ENCODE data around the gene PLEKHA7.

The PLEKHA7 gene

DNA sequence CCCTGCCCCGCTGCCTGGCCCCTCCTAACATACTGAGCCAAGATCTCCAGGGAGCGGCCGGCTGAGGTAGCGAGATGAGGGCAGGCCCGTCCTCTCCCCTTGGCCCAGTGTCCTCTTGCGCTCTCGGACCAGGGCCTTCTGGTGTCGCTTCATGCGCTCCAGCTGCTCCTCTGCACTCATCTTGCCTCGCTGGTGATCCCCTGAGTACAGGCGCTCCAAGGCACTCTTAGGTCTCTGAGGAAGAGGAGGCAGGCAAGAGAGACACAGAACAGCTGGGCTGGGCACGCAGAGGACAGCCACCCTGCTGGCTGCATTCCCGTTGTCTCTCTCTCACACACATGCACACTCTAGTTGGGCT lies 225.2 kb downstream of the PLEKHA7 start:
- no peak for DNase-seq (ENCODE audit: low spot score)

DNA sequence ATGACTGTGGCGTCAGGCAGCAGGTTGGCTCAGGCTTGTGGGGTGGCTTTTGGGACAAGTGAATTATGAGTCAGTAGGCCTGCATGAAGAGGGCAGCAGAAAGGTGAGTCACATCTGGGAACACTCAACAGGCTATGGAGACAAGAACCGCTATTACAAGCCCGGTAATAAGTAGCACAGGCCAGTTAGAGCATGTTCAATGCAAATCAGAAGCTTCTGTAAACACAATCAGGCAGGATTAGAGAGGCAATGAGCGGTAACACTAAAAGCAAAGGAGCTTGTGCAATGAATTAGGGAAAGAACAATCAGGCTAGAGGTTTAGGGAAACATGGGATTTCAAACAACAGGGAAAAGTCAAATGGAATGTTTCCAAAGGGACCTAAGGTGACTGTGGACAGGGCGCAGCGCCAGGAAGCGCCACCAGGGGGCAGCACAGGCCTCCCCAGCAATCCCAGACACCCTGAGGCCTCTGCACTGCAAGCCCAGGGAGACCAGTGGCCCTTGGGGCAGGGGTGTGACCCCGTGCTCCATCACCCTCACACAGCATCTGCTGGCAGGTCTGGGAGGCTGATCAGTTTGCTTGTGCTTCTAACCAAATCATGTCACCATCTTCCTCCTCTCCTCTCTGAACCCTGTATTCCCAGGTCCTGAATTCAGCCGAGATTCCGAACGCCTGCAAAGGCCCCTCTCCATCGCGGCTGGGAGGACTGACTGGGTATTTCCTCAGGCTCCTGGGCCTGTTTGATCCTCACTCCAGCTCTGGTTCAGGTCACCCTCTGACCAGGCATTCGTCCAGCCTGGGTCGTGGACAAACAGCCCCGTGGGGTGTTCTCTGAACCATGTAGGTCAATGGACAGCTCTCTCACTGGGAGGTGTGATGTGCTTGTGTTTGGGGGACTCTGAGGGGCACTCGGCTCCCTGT lies 225.8 kb downstream of the PLEKHA7 start:
- DNase-seq (ENCODE audit: low spot score) = peak; percentile 89

- DNase-seq (ENCODE audit: low spot score) = no peak
These were observed 227.0 kb downstream of the PLEKHA7 start for GRCh38 chr11:16787035-16787742.

DNA sequence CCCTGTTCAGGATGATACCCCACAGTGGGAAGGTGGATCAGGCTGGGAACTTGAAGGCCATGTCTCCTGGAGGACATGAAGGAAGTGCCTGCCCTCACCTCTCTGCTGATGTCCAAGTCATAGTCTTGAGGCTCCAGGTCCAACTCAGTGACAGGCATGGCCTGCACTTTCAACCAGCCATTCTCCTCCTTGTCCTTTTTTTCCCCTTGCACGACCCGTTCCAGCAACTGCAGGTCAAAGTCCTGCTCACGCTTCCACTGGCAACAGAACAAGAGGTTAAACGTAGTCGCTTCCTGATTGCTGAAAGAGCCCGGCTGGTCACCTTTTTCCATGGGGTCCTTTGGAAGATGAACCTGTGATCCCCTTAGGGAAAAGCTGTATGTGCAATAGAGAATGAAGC lies 228.1 kb downstream of the PLEKHA7 start:
- DNase-seq (ENCODE audit: low spot score) = no peak

DNA sequence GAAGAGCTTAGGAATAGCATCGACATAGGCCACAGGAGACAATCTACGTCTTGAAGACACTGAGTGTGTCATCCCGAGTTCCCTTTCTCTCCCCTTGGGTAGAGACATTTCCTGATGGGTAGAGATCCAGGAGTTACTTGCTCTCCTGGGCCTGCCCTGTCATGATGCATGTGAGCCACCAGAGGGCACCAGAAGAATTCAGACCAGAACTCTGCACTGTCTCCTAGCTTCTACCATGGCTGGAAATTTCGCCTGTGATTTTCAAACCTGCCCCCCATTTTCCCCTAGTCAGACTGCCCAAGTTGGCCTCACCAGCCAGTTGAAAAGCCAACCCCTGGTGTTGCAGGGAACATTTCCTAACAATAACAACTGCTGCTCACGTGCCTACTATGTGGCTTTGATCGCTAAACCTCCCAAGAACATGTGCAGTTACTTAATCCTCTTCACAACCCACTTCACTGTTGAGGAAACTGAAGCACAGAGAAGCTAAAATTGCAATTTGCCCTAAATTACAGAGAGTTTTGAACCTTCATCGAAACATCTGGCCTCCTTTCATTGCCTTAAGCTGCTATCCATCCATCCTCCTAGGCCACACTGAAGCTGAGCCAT lies 228.6 kb downstream of the PLEKHA7 start:
- peak; percentile 87 for DNase-seq (ENCODE audit: low spot score)

GRCh38 chr11:16784666-16785065 lies 229.5 kb downstream of the PLEKHA7 start:
- DNase-seq (ENCODE audit: low spot score) = no peak

- no peak for DNase-seq (ENCODE audit: low spot score)
These were observed 230.1 kb downstream of the PLEKHA7 start for GRCh38 chr11:16784097-16784496.

- no peak for DNase-seq (ENCODE audit: low spot score)
These were observed 230.9 kb downstream of the PLEKHA7 start for GRCh38 chr11:16783321-16783801.

- no peak for DNase-seq (ENCODE audit: low spot score)
These were observed 232.0 kb downstream of the PLEKHA7 start for GRCh38 chr11:16781936-16782919.

DNA sequence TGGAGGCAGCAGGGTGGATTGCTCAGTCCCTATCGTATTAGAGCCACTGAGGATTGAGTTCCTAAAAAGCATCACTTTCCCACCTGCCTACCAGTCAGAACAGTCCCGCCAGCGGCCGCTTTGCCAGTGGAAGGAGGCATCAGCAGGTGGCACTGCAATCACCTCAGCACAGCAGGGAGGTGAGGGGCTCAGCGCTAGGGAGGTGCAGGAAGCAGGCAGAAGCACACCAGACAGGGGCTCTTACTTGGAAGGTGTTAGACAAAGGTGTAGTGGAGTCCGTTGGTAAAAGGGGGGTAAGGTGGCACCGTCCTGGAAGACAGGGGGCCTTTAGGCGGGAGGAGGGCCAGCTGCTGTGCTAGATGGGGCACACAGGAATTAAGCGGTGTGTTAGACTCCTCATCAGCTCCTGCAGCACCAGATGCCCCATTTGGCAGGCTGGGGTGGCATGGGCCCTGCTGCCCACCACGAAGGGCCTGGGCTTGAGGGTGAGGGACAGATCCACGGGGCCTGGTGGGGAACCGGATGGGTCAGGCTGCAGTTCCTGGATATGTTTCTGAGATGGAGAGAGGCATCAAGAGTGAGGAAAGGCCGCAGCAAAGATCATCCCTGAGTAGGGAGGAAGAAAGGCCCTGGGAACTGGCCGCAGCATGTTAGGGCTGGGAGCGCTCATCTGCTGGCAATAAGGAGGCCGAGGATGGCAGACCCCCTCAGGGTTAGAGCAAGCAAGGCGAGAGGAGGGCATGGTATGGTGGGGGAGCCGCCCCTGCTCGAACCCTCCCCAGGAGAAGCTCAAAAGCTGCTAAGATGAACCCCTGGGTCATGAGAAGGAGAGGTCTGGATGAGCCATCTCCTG lies 233.3 kb downstream of the PLEKHA7 start:
- no peak for DNase-seq (ENCODE audit: low spot score)

DNA sequence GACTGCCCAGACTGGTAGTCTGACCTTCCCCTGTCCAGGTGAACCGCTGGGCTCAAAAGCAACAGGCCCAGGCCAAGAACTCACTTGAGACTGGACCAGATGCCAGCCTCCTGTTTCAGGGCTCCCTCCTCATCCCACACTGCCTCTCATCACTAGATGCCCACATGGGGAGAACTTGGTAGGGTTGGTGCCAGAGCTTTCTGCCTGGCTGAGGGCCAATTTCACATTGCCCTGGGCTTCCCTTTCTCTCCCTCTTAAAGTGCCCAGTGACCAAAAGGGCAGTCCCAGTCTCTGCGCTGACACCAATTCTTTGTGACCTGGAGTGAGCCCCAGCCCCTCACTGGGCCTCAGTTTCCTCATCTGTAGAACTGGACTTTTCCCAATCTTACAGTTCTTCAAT lies 234.1 kb downstream of the PLEKHA7 start:
- no peak for DNase-seq (ENCODE audit: low spot score)

GRCh38 chr11:16779436-16779835 lies 234.8 kb downstream of the PLEKHA7 start:
- DNase-seq (ENCODE audit: low spot score) = peak; percentile 53

DNA sequence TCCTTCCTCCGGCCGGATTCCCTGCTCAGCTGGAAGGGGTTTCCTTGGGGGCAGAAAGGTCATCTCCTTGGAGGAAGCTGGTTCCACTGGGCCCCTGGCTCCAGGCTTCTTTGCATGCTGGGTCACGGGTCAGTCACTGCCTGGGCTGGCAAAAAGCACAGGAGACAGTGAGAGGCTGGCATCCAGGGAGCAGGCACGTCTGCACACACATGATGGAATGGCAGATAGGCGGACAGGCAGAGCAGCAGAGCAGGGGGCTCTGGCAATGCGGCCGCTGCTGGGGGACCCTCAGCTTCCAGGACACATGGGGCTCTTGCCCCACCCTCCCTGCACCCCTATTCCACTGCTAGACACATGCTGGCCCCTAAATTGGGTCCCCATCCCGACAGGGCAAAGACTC lies 235.3 kb downstream of the PLEKHA7 start:
- no peak for DNase-seq (ENCODE audit: low spot score)

- no peak for DNase-seq (ENCODE audit: low spot score)
These were observed 235.9 kb downstream of the PLEKHA7 start for GRCh38 chr11:16778286-16778685.

DNA sequence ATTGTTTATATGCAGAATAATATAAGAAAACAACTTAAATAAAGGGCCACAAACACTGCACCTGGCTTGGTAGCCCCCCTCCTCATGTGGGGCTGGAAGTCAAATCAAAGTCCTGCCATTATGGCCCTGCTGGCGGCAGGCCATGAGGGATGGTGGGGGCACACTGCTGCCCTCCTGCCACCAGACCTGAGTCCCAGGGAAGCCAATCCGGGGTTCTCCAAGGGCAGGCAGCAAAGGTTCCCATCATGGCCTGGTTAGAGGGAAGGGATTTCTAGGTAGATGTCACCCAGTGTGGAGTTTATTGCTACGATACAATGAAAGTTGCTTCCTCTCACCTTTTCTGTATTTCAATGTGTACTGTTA lies 236.6 kb downstream of the PLEKHA7 start:
- no peak for DNase-seq (ENCODE audit: low spot score)

DNA sequence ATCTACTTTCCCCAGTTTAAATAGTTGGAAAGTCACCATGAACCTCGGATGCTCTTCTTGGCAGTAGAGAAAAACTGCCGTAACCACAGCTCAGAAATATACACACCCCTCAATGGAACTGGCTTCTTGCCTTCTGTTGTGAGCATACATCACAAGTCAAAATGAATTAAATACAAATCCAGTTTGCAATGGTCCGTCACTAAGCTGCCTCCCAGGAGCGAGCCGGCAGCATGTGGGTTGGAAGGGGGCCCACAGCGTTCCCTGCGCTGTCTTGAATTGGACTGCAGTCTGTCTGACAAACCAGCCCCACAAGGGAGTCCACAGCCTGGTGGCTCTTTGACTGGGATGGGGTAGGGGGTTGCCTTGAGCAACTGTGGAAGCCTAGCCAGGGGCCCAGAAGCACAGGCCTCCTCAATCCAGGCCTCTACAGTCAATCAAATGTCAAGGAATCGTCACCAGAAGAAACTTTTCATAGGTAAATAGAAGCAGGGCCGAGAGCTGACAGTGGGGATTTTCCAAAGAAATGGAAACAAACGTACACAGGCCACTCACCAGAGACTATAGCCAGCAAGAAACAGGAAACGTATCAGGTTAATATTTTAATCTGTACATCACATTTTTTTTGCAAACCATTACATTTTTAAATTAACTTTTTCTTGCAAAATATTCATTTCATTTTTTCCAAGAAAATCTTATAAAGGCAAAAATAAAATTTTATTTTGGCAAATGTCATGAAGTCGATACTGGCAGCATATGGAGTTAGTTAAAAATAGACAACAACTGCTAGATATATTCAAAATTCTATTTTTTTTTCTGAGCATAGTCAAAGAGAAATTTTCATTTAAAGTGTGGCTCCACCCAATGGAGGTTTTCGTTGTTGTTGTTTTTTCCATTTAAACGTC lies 237.3 kb downstream of the PLEKHA7 start:
- DNase-seq (ENCODE audit: low spot score) = no peak

DNA sequence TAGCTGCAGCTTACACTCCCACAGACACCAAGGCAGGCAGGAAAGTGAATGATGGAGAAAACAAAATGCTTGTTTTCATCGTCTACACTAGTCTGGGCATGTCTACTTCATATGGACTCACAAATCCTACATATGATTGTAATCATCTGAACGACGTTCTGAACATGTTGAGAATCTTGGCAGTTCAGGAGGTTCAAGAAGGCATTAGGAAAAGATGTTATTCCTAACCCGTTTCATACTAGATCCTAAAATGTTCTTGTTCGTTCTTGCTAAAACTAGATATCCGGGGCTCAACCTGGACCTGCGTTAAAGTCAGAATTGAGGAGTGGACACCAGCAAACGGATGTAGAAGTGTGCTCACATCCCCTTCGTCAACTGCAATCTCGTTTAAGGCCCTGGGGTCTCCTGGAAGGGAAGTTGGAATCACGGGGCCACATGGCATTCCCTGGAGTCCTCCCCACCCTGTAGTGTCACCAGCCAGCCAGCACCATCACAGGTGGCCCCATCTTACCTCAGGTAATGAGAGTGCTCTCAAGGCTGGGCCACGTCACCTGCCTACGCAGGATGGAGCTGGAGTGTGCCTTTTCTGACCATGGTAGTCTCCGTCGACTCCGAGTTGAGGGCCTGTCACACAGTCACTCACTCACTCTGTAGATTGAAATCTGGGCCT lies 238.5 kb downstream of the PLEKHA7 start:
- DNase-seq (ENCODE audit: low spot score) = no peak

DNA sequence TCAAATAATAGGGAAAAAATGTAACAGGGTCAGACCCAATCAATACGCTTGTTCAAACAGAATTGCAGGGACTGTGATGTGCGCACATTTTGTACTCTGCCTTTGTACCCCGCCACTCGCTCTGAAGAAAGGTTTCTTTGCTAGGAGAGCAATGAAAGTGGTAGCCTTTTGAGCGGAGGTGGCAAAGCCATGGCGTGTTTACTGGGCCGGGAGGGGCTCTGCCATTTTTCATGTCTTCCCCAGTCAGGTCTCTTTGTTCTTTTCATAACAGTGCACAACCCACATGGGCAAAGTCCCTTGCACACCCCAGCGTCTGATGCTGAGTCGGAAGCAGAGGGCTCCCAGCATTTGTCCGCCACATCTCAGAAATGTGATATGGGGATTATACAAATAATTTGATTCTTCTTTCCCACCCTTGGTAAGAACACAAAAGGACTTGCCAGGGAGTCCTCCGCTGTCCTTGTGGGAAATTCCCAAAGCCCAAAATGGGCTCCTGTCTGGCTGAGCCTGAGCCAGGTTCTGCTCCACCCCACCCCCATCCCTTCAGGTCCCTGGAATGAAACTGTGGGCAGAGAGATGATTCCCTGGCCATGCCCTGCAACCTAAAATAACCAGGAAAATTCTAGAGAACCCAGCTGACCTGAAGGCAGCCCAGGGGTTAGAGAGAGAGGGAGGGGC lies 239.1 kb downstream of the PLEKHA7 start:
- DNase-seq (ENCODE audit: low spot score) = no peak

All from iPS-NIHi11 (cell line).